BE2C (cell line): ENCODE results near the gene ATG2A.
A peak's percentile ranks its signal among the peaks of the same experiment; 100 is the strongest.

Experiments used
- DNase-seq: peaks from one replicate; pipeline ENCODE4 v3.0.0-alpha.2; 2020
- H3K27me3 ChIP-seq: fragments of 250-450 bp; sonication (Bioruptor Pico); 2 replicates; pipeline ENCODE4 v1.5.1; 2020; ENCODE audit warnings: mild to moderate bottlenecking
- H3K36me3 ChIP-seq: fragments of 250-450 bp; sonication (Bioruptor Pico); 2 replicates; pipeline ENCODE4 v1.5.1; 2020; ENCODE audit warnings: mild to moderate bottlenecking
- H3K4me1 ChIP-seq: fragments of 250-450 bp; sonication (Bioruptor Pico); 2 replicates; pipeline ENCODE4 v1.5.1; 2020
- H3K4me3 ChIP-seq: 2 replicates; pipeline ENCODE4 v1.5.1; 2011; ENCODE audit warnings: low read depth, low read length
- H3K9me3 ChIP-seq: fragments of 250-450 bp; sonication (Bioruptor Pico); 2 replicates; pipeline ENCODE4 v1.5.1; 2020
- CTCF ChIP-seq: IDR thresholded peaks from 2 replicates; pipeline ENCODE4 v1.5.1; 2012; ENCODE audit warnings: mild to moderate bottlenecking, low read depth, low read length

ATG2A gene

GRCh38 chr11:64921384-64921783, 4.4 kb upstream of the ATG2A start:
- no peak for TF ChIP-seq CTCF
- Histone ChIP-seq H3K36me3 (no peaks in the 10 kb centered on the region), H3K4me1 (no peaks in the 10 kb centered on the region)

GRCh38 chr11:64920124-64920523, 3.1 kb upstream of the ATG2A start:
- Histone ChIP-seq H3K4me3 (no peak overlapping the region), H3K9me3 (no peaks in the 10 kb centered on the region), H3K36me3 (no peaks in the 10 kb centered on the region), H3K27me3 (no peaks in the 10 kb centered on the region), H3K4me1 (no peaks in the 10 kb centered on the region)
- no peak for TF ChIP-seq CTCF
- no peak for DNase-seq

More at GRCh38 chr11:64921384-64921783, 4.4 kb upstream of the ATG2A start:
- no peaks in the 10 kb centered on the region for H3K9me3 ChIP-seq
- no peaks in the 10 kb centered on the region for H3K27me3 ChIP-seq
- no peak overlapping the region for H3K4me3 ChIP-seq
- no peak for DNase-seq

- Histone ChIP-seq H3K27me3 (no peaks in the 10 kb centered on the region), H3K36me3 (no peaks in the 10 kb centered on the region), H3K9me3 (no peaks in the 10 kb centered on the region), H3K4me3 (no peak overlapping the region), H3K4me1 (no peaks in the 10 kb centered on the region)
- TF ChIP-seq CTCF: no peak
- DNase-seq: no peak
These were observed 2.6 kb upstream of the ATG2A start for GRCh38 chr11:64919627-64920026.

GRCh38 chr11:64918017-64918416, 1.0 kb upstream of the ATG2A start:
- DNase-seq: no peak
- Histone ChIP-seq H3K36me3 (no peaks in the 10 kb centered on the region), H3K4me3 (peak overlapping the region; percentile 66)

GRCh38 chr11:64917663-64917995, 620 bp upstream of the ATG2A start:
- no peaks in the 10 kb centered on the region for H3K36me3 ChIP-seq
- H3K27me3 ChIP-seq: no peaks in the 10 kb centered on the region
- H3K4me3 ChIP-seq: peak overlapping the region; percentile 66
- TF ChIP-seq CTCF: no peak
- no peaks in the 10 kb centered on the region for H3K4me1 ChIP-seq
- no peak for DNase-seq
- H3K9me3 ChIP-seq: no peaks in the 10 kb centered on the region

More at GRCh38 chr11:64918017-64918416, 1.0 kb upstream of the ATG2A start:
- H3K4me1 ChIP-seq: no peaks in the 10 kb centered on the region
- peak; percentile 20; the same call in 1 of the 2 replicates for TF ChIP-seq CTCF
- no peaks in the 10 kb centered on the region for H3K9me3 ChIP-seq
- H3K27me3 ChIP-seq: no peaks in the 10 kb centered on the region

- DNase-seq: no peak
- Histone ChIP-seq H3K9me3 (no peaks in the 10 kb centered on the region), H3K4me1 (no peaks in the 10 kb centered on the region), H3K36me3 (no peaks in the 10 kb centered on the region), H3K27me3 (no peaks in the 10 kb centered on the region), H3K4me3 (peak overlapping the region; percentile 65)
- no peak for TF ChIP-seq CTCF
These were observed 802 bp downstream of the ATG2A start for GRCh38 chr11:64916040-64916774.
